Measurements from ENCODE around the gene CRYBG3. TPM values are rescaled to one million over a fixed set of nuclear protein-coding genes. Genes with fewer than 3 reads are reported as not detected.
A peak's percentile ranks its signal among the peaks of the same experiment; 100 is the strongest.

CRYBG3 gene
- total RNA-seq, 1 donor: 20.3 TPM

GRCh38 chr3:97960551-97960950, 138.7 kb downstream of the CRYBG3 start:
- no peak overlapping the region for H3K27ac ChIP-seq (ENCODE audit: low read depth, low read length)
- no peaks in the 10 kb centered on the region for H3K9me3 ChIP-seq (ENCODE audit: low read depth, low read length)
- H4K20me1 ChIP-seq (ENCODE audit: insufficient read depth, low read length): peaks cover 5% of the 10 kb centered on the region
- H3K36me3 ChIP-seq (ENCODE audit: insufficient read depth, low read length): peaks cover 13% of the 10 kb centered on the region
- H2AFZ ChIP-seq (ENCODE audit: low read length): no peak overlapping the region
- DNase-seq (ENCODE audit: insufficient read length, low spot score, missing footprints): peak; percentile 52
- H3K27me3 ChIP-seq (ENCODE audit: insufficient read depth, low read length): no peaks in the 10 kb centered on the region
- H3K79me2 ChIP-seq (ENCODE audit: insufficient read depth, low read length): peaks cover 41% of the 10 kb centered on the region
- H3K4me3 ChIP-seq (ENCODE audit: insufficient read depth, low read length): no peak overlapping the region
- TF ChIP-seq, protein P1, sequence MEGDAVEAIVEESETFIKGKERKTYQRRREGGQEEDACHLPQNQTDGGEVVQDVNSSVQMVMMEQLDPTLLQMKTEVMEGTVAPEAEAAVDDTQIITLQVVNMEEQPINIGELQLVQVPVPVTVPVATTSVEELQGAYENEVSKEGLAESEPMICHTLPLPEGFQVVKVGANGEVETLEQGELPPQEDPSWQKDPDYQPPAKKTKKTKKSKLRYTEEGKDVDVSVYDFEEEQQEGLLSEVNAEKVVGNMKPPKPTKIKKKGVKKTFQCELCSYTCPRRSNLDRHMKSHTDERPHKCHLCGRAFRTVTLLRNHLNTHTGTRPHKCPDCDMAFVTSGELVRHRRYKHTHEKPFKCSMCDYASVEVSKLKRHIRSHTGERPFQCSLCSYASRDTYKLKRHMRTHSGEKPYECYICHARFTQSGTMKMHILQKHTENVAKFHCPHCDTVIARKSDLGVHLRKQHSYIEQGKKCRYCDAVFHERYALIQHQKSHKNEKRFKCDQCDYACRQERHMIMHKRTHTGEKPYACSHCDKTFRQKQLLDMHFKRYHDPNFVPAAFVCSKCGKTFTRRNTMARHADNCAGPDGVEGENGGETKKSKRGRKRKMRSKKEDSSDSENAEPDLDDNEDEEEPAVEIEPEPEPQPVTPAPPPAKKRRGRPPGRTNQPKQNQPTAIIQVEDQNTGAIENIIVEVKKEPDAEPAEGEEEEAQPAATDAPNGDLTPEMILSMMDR (IDR thresholded peaks at IDR 0.05; ENCODE audit: extremely low read depth, low read depth, low read length): no peak
- peaks cover 21% of the 10 kb centered on the region for H3K4me1 ChIP-seq (ENCODE audit: insufficient read depth, low read length)
- no peak overlapping the region for H3K4me2 ChIP-seq (ENCODE audit: insufficient read depth, low read length)

- Histone ChIP-seq H3K9me3 (ENCODE audit: low read depth, low read length) (no peaks in the 10 kb centered on the region), H4K20me1 (ENCODE audit: insufficient read depth, low read length) (peaks cover 5% of the 10 kb centered on the region), H3K4me2 (ENCODE audit: insufficient read depth, low read length) (peak overlapping the region; percentile 26), H2AFZ (ENCODE audit: low read length) (no peak overlapping the region), H3K4me3 (ENCODE audit: insufficient read depth, low read length) (no peak overlapping the region), H3K27me3 (ENCODE audit: insufficient read depth, low read length) (no peaks in the 10 kb centered on the region), H3K36me3 (ENCODE audit: insufficient read depth, low read length) (peaks cover 18% of the 10 kb centered on the region), H3K79me2 (ENCODE audit: insufficient read depth, low read length) (peaks cover 47% of the 10 kb centered on the region), H3K27ac (ENCODE audit: low read depth, low read length) (no peak overlapping the region), H3K4me1 (ENCODE audit: insufficient read depth, low read length) (peaks cover 21% of the 10 kb centered on the region)
- DNase-seq (ENCODE audit: insufficient read length, low spot score, missing footprints): no peak
- TF ChIP-seq, protein P1 (IDR thresholded peaks at IDR 0.05; ENCODE audit: extremely low read depth, low read depth, low read length): no peak
Observed at GRCh38 chr3:97960993-97961766, 139.4 kb downstream of the CRYBG3 start.

DNA sequence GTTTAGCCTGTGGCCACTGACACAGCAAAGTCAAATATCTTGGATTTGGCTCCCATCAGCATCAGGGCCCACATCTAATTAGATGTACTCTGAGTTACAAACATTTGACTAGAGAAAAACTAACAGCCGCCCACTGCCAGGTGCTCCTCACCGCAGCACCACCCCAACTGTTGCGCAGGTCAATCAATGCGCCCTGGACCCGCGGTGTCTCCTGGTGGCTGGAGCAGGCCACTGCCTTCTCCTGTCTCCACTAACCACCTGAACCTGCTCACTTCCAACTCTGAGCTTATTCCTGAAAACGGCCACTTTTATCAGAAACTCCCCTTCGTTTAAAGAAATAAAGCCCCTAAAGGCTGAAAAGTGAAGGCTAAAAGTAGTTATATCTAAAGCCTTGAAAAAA, 146.2 kb downstream of the CRYBG3 start:
- H2AFZ ChIP-seq (ENCODE audit: low read length): no peak overlapping the region
- H4K20me1 ChIP-seq (ENCODE audit: insufficient read depth, low read length): peaks cover 13% of the 10 kb centered on the region
- peaks cover 16% of the 10 kb centered on the region for H3K36me3 ChIP-seq (ENCODE audit: insufficient read depth, low read length)
- H3K4me3 ChIP-seq (ENCODE audit: insufficient read depth, low read length): no peak overlapping the region
- H3K4me1 ChIP-seq (ENCODE audit: insufficient read depth, low read length): peaks cover 9% of the 10 kb centered on the region
- DNase-seq (ENCODE audit: insufficient read length, low spot score, missing footprints): no peak
- no peak overlapping the region for H3K27ac ChIP-seq (ENCODE audit: low read depth, low read length)
- peaks cover 82% of the 10 kb centered on the region for H3K79me2 ChIP-seq (ENCODE audit: insufficient read depth, low read length)
- no peaks in the 10 kb centered on the region for H3K27me3 ChIP-seq (ENCODE audit: insufficient read depth, low read length)
- TF ChIP-seq, protein P1 (IDR thresholded peaks at IDR 0.05; ENCODE audit: extremely low read depth, low read depth, low read length): no peak
- H3K4me2 ChIP-seq (ENCODE audit: insufficient read depth, low read length): no peak overlapping the region
- H3K9me3 ChIP-seq (ENCODE audit: low read depth, low read length): no peaks in the 10 kb centered on the region

DNA sequence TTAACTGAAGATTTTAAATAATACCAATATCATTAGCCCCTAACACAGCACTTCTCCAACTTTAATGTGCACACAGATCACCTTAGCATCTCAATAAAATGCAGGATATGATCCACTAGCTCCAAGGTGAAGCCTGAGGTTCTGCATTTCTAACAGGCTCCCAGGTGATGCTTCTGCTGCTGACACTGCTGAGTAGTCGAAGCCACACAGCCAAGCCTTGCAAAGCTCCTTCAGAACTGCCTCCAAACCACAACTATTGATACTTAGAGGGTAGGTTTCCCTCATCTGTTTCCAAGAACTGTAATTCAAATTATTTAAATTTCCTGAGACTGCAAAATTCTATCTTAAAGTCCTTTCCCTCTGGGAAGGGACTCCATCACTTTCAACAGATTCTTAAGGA, 146.6 kb downstream of the CRYBG3 start:
- Histone ChIP-seq H3K9me3 (ENCODE audit: low read depth, low read length) (no peaks in the 10 kb centered on the region), H3K36me3 (ENCODE audit: insufficient read depth, low read length) (peaks cover 16% of the 10 kb centered on the region), H3K4me1 (ENCODE audit: insufficient read depth, low read length) (peaks cover 9% of the 10 kb centered on the region), H3K27me3 (ENCODE audit: insufficient read depth, low read length) (no peaks in the 10 kb centered on the region), H3K4me3 (ENCODE audit: insufficient read depth, low read length) (no peak overlapping the region), H2AFZ (ENCODE audit: low read length) (no peak overlapping the region), H3K79me2 (ENCODE audit: insufficient read depth, low read length) (peaks cover 78% of the 10 kb centered on the region), H3K4me2 (ENCODE audit: insufficient read depth, low read length) (no peak overlapping the region), H4K20me1 (ENCODE audit: insufficient read depth, low read length) (peaks cover 13% of the 10 kb centered on the region), H3K27ac (ENCODE audit: low read depth, low read length) (no peak overlapping the region)
- no peak for DNase-seq (ENCODE audit: insufficient read length, low spot score, missing footprints)
- TF ChIP-seq, protein P1 (IDR thresholded peaks at IDR 0.05; ENCODE audit: extremely low read depth, low read depth, low read length): no peak

Measured in osteoblast (primary cell).